ENCODE measurements around the gene CELA2A. TPM values are rescaled to one million over a fixed set of nuclear protein-coding genes. Genes with fewer than 3 reads are reported as not detected.

CELA2A gene
- total and polyA plus RNA-seq, 9 of the 15 experiments (the other 6 are each of a cell fraction or from before 2014, with no cell fraction given), result 0.62 TPM; not detected in 8

- TF ChIP-seq MGA (IDR thresholded peaks at IDR 0.05) (peak; percentile 94), ZBTB17 (CRISPR knock-in tag; IDR thresholded peaks at IDR 0.05) (0 out of 2 replicates have a peak, but pooled peaks have one; percentile 31), CBFA2T2 (conservative IDR thresholded peaks at IDR 0.05) (0 out of 2 replicates have a peak, but pooled peaks have one; percentile 5), MEF2A (IDR thresholded peaks at IDR 0.05; ENCODE audit: control insufficient read depth, low read depth, low read length) (no peak), UBTF (IDR thresholded peaks at IDR 0.05; ENCODE audit: borderline replicate concordance in 1 of 2, low read depth in 2 of 2, low read length in 2 of 2) (0 out of 4 replicates have a peak, but pooled peaks of 1 of the 2 experiments have one; percentile 43), BACH1 (tag; IDR thresholded peaks at IDR 0.05) (no peak), EP400 (IDR thresholded peaks at IDR 0.05) (peak; percentile 76), NFYB (IDR thresholded peaks at IDR 0.05; ENCODE audit: extremely low read depth, insufficient read length) (no peak), PTRF (tag; IDR thresholded peaks at IDR 0.05) (no peak), SRF (CRISPR knock-in tag; IDR thresholded peaks at IDR 0.05) (peak in 1 of 2 experiments; percentile 81; a peak in 1 of 4 replicates), MAFK (IDR thresholded peaks at IDR 0.05; ENCODE audit: low read length) (no peak), CC2D1A (IDR thresholded peaks at IDR 0.05) (no peak)
Measured at GRCh38 chr1:15444468-15445389, 11.8 kb upstream of the CELA2A start (continued).

All from K562 (cell line).